Neutrophil (primary cell): ENCODE data around the gene NEDD4L.
"Not testable (repeated sequence)": the region's sequence is repeated elsewhere in the genome, so short reads cannot be mapped to it uniquely, and the experiment has no call there.

Experiments
- H3K27ac ChIP-seq: fragments of 200-600 bp; sonication (generic); 2 replicates; pipeline ENCODE4 v1.5.1; 2016; ENCODE audit warnings: mild to moderate bottlenecking, moderate library complexity
- H3K27me3 ChIP-seq: fragments of 200-600 bp; sonication (generic); 2 replicates; pipeline ENCODE4 v1.6.0; 2016; ENCODE audit warnings: mild to moderate bottlenecking
- H3K36me3 ChIP-seq: fragments of 200-600 bp; sonication (generic); 2 replicates; pipeline ENCODE4 v1.5.1; 2017
- H3K4me1 ChIP-seq, 2 experiments: fragments of 200-600 bp in 1 of 2; sonication (generic) in 1 of 2; 1 replicate in 1 of 2; 2 replicates in 1 of 2; pipeline versions ENCODE4 v1.5.1 to v1.6.1; 2013 to 2016; ENCODE audit warnings: low read depth in 1 of 2, low read length in 1 of 2, mild to moderate bottlenecking in 1 of 2, moderate library complexity in 1 of 2; ENCODE audit not compliant: control insufficient read depth in 1 of 2, insufficient read depth in 1 of 2
- H3K4me3 ChIP-seq, 2 experiments: fragments of 200-600 bp in 1 of 2; sonication (generic) in 1 of 2; 1 replicate in 1 of 2; 2 replicates in 1 of 2; pipeline ENCODE4 v1.5.1; 2013 to 2016; ENCODE audit warnings: low read depth in 1 of 2, low read length in 1 of 2, mild to moderate bottlenecking in 1 of 2, moderate library complexity in 1 of 2
- H3K9me3 ChIP-seq: fragments of 200-600 bp; sonication (generic); 2 replicates; pipeline ENCODE4 v1.5.1; 2016
- TF ChIP-seq, protein P1 (sequence below): fragments of 200-600 bp; sonication (generic); IDR thresholded peaks from 2 replicates; pipeline ENCODE4 v1.5.1; 2016; ENCODE audit warnings: antibody characterized with exemption

Gene NEDD4L

DNA sequence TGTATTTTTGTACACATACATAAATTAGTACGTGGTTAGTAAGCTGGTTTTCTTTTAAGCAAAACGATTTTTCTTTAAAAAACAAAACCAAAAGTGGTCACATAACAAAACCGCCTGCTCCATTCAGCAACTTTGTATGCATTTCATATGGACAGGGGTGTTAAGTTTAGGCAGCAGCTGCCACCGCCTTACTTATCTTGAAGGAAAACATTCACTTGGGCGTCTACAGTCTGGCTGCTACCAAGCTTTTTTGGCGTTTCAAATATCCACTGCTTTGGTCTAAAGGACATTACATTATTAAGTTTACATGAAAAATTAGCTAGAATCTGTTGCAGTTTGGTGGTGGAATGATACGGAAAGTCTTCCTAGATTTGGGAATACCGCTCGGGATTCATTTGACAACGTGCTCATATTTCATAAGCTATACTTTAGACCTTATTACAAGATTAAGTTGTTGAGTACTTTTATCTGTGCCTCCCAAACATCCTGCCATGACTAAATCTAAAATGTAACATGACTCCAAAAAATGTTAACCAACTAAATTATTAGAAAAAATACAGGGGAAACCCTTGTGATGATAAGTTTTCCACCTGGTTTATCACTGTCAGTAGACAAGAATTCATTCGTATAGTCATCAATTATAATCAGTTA is 214.8 kb downstream of the NEDD4L start:
- no peak overlapping the region for H3K4me3 ChIP-seq
- no peaks in the 10 kb centered on the region for H3K36me3 ChIP-seq
- TF ChIP-seq, protein P1, sequence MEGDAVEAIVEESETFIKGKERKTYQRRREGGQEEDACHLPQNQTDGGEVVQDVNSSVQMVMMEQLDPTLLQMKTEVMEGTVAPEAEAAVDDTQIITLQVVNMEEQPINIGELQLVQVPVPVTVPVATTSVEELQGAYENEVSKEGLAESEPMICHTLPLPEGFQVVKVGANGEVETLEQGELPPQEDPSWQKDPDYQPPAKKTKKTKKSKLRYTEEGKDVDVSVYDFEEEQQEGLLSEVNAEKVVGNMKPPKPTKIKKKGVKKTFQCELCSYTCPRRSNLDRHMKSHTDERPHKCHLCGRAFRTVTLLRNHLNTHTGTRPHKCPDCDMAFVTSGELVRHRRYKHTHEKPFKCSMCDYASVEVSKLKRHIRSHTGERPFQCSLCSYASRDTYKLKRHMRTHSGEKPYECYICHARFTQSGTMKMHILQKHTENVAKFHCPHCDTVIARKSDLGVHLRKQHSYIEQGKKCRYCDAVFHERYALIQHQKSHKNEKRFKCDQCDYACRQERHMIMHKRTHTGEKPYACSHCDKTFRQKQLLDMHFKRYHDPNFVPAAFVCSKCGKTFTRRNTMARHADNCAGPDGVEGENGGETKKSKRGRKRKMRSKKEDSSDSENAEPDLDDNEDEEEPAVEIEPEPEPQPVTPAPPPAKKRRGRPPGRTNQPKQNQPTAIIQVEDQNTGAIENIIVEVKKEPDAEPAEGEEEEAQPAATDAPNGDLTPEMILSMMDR: no peak
- H3K27me3 ChIP-seq: no peaks in the 10 kb centered on the region
- H3K4me1 ChIP-seq: no peaks in the 10 kb centered on the region
- no peak overlapping the region for H3K27ac ChIP-seq
- H3K9me3 ChIP-seq: no peaks in the 10 kb centered on the region

GRCh38 chr18:58263055-58263957 is 219.3 kb downstream of the NEDD4L start:
- H3K36me3 ChIP-seq: no peaks in the 10 kb centered on the region
- no peaks in the 10 kb centered on the region for H3K9me3 ChIP-seq
- TF ChIP-seq, protein P1: no peak
- H3K27me3 ChIP-seq: no peaks in the 10 kb centered on the region
- no peaks in the 10 kb centered on the region for H3K4me1 ChIP-seq
- no peak overlapping the region for H3K4me3 ChIP-seq
- H3K27ac ChIP-seq: no peak overlapping the region

- H3K36me3 ChIP-seq: no peaks in the 10 kb centered on the region
- no peak overlapping the region for H3K27ac ChIP-seq
- H3K27me3 ChIP-seq: no peaks in the 10 kb centered on the region
- TF ChIP-seq, protein P1: no peak
- no peaks in the 10 kb centered on the region for H3K4me1 ChIP-seq
- H3K4me3 ChIP-seq: no peak overlapping the region
- H3K9me3 ChIP-seq: no peaks in the 10 kb centered on the region
Measured at GRCh38 chr18:58264075-58264474, 220.0 kb downstream of the NEDD4L start.

- Histone ChIP-seq H3K27ac (no peak overlapping the region), H3K9me3 (no peaks in the 10 kb centered on the region), H3K4me3 (no peak overlapping the region), H3K4me1 (no peaks in the 10 kb centered on the region), H3K36me3 (no peaks in the 10 kb centered on the region), H3K27me3 (no peaks in the 10 kb centered on the region)
- TF ChIP-seq, protein P1: no peak
Measured at GRCh38 chr18:58264840-58265239, 220.8 kb downstream of the NEDD4L start.

GRCh38 chr18:58265489-58265888 is 221.5 kb downstream of the NEDD4L start:
- not testable (repeated sequence) for H3K4me1 ChIP-seq, H3K27ac ChIP-seq, H3K36me3 ChIP-seq, H3K9me3 ChIP-seq, H3K27me3 ChIP-seq, H3K4me3 ChIP-seq

GRCh38 chr18:58266291-58266690 is 222.3 kb downstream of the NEDD4L start:
- Histone ChIP-seq H3K4me1 (no peaks in the 10 kb centered on the region), H3K27me3 (no peaks in the 10 kb centered on the region), H3K27ac (no peak overlapping the region), H3K36me3 (no peaks in the 10 kb centered on the region), H3K4me3 (no peak overlapping the region), H3K9me3 (no peaks in the 10 kb centered on the region)
- TF ChIP-seq, protein P1: no peak
